GM19351 (cell line): Measurements from ENCODE around the gene TSPAN15.
"Not testable (repeated sequence)": the region's sequence is repeated elsewhere in the genome, so short reads cannot be mapped to it uniquely, and the experiment has no call there.

ENCODE experiments used
- ATAC-seq: cut with Tn5 transposase; IDR thresholded peaks from one replicate; pipeline ENCODE4 v1.9.1; 2021; ENCODE audit warnings: mild to moderate bottlenecking, moderate library complexity; ENCODE audit not compliant: unreplicated experiment

The TSPAN15 gene

GRCh38 chr10:69533658-69534057 lies 82.4 kb downstream of the TSPAN15 start:
- ATAC-seq = no peak

- not testable (repeated sequence) for ATAC-seq
These were observed 85.3 kb downstream of the TSPAN15 start for GRCh38 chr10:69536521-69536920.

GRCh38 chr10:69537449-69537848 lies 86.2 kb downstream of the TSPAN15 start:
- ATAC-seq = no peak

- ATAC-seq = no peak
These were observed 87.2 kb downstream of the TSPAN15 start for GRCh38 chr10:69538461-69538860.

- no peak for ATAC-seq
These were observed 90.2 kb downstream of the TSPAN15 start for GRCh38 chr10:69541463-69541862.

GRCh38 chr10:69549959-69550358 lies 98.7 kb downstream of the TSPAN15 start:
- no peak for ATAC-seq

- ATAC-seq = no peak
These were observed 101.0 kb downstream of the TSPAN15 start for GRCh38 chr10:69552268-69552667.

GRCh38 chr10:69553328-69553727 lies 102.1 kb downstream of the TSPAN15 start:
- no peak for ATAC-seq

GRCh38 chr10:69554611-69555010 lies 103.3 kb downstream of the TSPAN15 start:
- no peak for ATAC-seq
